ENCODE data around the gene DLGAP1. TPM values are rescaled to one million over a fixed set of nuclear protein-coding genes. Genes with fewer than 3 reads are reported as not detected.

DLGAP1 gene
- total RNA-seq, 1 experiment from 2014 or later = 23.0 TPM

GRCh38 chr18:3675994-3676393, 779.1 kb downstream of the DLGAP1 start:
- H3K27me3 Mint-ChIP-seq (ENCODE audit: low read depth) = no peaks in the 10 kb centered on the region; the same call in 1 of the 2 replicates
- peaks cover 10% of the 10 kb centered on the region for H3K4me1 Mint-ChIP-seq
- H3K27ac Mint-ChIP-seq = no peak overlapping the region
- ATAC-seq (0 out of 2 replicates have a peak, but pooled peaks have one; percentile 26), DNase-seq (ENCODE audit: low spot score) (no peak)
- ChIA-PET POLR2A (no interaction called here), CTCF (interaction anchor here (1.0 to 1.9 kb wide), 2 partner anchors 10 to 193 kb away, joined by 3 to 8 read pairs; no protein-coding TSS in a partner anchor)
- no peak overlapping the region for H3K4me3 Mint-ChIP-seq
- H3K36me3 Mint-ChIP-seq = peaks cover 3% of the 10 kb centered on the region; the same call in 1 of the 2 replicates
- peaks cover 4% of the 10 kb centered on the region; the same call in 1 of the 2 replicates for H3K9me3 Mint-ChIP-seq
- no peak for TF ChIP-seq TCF7 (CRISPR knock-in tag; IDR thresholded peaks at IDR 0.05; ENCODE audit: low read depth)
- no peak for TF ChIP-seq ZNF425 (CRISPR knock-in tag; conservative IDR thresholded peaks at IDR 0.05)
- no peak for TF ChIP-seq JUN (CRISPR knock-in tag; IDR thresholded peaks at IDR 0.05)
- no peak for TF ChIP-seq ETV6 (CRISPR knock-in tag; IDR thresholded peaks at IDR 0.05)
- no peak for TF ChIP-seq ZNF138 (CRISPR knock-in tag; conservative IDR thresholded peaks at IDR 0.05)
- no peak for TF ChIP-seq CREM (CRISPR knock-in tag; IDR thresholded peaks at IDR 0.05)
- no peak for TF ChIP-seq ZNF317 (CRISPR knock-in tag; IDR thresholded peaks at IDR 0.05; ENCODE audit: borderline replicate concordance, low read depth)
- TF ChIP-seq FOXK1 (CRISPR knock-in tag; IDR thresholded peaks at IDR 0.05) = no peak
- TF ChIP-seq HMGA2 (CRISPR knock-in tag; IDR thresholded peaks at IDR 0.05) = no peak
- TF ChIP-seq, protein P1, sequence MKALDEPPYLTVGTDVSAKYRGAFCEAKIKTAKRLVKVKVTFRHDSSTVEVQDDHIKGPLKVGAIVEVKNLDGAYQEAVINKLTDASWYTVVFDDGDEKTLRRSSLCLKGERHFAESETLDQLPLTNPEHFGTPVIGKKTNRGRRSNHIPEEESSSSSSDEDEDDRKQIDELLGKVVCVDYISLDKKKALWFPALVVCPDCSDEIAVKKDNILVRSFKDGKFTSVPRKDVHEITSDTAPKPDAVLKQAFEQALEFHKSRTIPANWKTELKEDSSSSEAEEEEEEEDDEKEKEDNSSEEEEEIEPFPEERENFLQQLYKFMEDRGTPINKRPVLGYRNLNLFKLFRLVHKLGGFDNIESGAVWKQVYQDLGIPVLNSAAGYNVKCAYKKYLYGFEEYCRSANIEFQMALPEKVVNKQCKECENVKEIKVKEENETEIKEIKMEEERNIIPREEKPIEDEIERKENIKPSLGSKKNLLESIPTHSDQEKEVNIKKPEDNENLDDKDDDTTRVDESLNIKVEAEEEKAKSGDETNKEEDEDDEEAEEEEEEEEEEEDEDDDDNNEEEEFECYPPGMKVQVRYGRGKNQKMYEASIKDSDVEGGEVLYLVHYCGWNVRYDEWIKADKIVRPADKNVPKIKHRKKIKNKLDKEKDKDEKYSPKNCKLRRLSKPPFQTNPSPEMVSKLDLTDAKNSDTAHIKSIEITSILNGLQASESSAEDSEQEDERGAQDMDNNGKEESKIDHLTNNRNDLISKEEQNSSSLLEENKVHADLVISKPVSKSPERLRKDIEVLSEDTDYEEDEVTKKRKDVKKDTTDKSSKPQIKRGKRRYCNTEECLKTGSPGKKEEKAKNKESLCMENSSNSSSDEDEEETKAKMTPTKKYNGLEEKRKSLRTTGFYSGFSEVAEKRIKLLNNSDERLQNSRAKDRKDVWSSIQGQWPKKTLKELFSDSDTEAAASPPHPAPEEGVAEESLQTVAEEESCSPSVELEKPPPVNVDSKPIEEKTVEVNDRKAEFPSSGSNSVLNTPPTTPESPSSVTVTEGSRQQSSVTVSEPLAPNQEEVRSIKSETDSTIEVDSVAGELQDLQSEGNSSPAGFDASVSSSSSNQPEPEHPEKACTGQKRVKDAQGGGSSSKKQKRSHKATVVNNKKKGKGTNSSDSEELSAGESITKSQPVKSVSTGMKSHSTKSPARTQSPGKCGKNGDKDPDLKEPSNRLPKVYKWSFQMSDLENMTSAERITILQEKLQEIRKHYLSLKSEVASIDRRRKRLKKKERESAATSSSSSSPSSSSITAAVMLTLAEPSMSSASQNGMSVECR (CRISPR knock-in tag; IDR thresholded peaks at IDR 0.05; ENCODE audit: borderline replicate concordance) = no peak
- no peak for TF ChIP-seq CTCF (IDR thresholded peaks at IDR 0.05)
- no peak for TF ChIP-seq NR3C1 (CRISPR knock-in tag; conservative IDR thresholded peaks at IDR 0.05; ENCODE audit: low read depth)
- no peak for TF ChIP-seq IRF2 (CRISPR knock-in tag; IDR thresholded peaks at IDR 0.05; ENCODE audit: borderline replicate concordance, low read depth)

DNA sequence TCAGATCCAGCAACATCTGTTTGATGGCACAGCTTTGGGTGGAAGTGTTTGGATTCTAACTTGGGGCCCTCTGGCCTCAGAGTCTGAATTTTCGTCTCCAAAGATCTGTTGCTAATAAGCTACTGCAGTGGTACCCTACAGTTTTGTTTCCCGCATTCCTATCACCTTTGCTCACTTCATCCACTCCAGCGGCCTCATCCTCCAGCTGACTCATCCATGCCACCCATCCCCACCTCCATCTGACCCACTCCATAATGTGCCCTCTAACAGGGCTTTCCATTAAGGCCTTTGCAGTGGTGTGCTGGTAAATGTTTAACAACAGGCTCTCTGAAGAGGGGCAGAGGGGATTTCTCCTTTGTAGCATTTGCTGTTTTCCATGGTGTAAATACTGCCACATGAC, 779.7 kb downstream of the DLGAP1 start:
- CTCF ChIA-PET = interaction anchor here (1.9 kb wide), 1 partner anchor 9 kb away, joined by 8 read pairs; no protein-coding TSS in a partner anchor
- DNase-seq (ENCODE audit: low spot score) (no peak), ATAC-seq (no peak)
- POLR2A ChIA-PET = no interaction called here
- TF ChIP-seq ZNF219 (CRISPR knock-in tag; IDR thresholded peaks at IDR 0.05; ENCODE audit: borderline replicate concordance) = no peak
- no peak for TF ChIP-seq ZNF121 (CRISPR knock-in tag; IDR thresholded peaks at IDR 0.05)
- Mint-ChIP-seq H3K36me3 (no peaks in the 10 kb centered on the region), H3K4me3 (no peak overlapping the region), H3K27me3 (ENCODE audit: low read depth) (no peaks in the 10 kb centered on the region; the same call in 1 of the 2 replicates), H3K4me1 (peaks cover 11% of the 10 kb centered on the region), H3K9me3 (no peaks in the 10 kb centered on the region), H3K27ac (no peak overlapping the region)

All from WTC11 (cell line).